MCF 10A (cell line): ENCODE results near the gene ESRRB. TPM values are rescaled to one million over a fixed set of nuclear protein-coding genes. Genes with fewer than 3 reads are reported as not detected.

Experiments
- BruUV-seq: library from RNA; stranded (reverse); fragments of 400-500 nt; replicated peaks from 2 replicates; lab custom pipeline; 2021; lab: Mats Ljungman, UMichigan
- CTCF ChIA-PET: fragments of 300-600 bp; sonication (Branson Sonifier 250); formaldehyde crosslinking; extraction: SDS; loops from one replicate; lab custom pipeline; 2021; ENCODE audit warnings: antibody characterized with exemption, inconsistent platforms; lab: Yijun Ruan, JAX
- POLR2A ChIA-PET: fragments of 300-600, 350-650 bp; sonication (Branson Sonifier 250); formaldehyde crosslinking; extraction: SDS; loops from one replicate; lab custom pipeline; 2020; ENCODE audit warnings: antibody characterized with exemption, inconsistent platforms; lab: Yijun Ruan, JAX
- DNase-seq: peaks from one replicate; pipeline ENCODE4 v3.0.0-alpha.2; 2018; ENCODE audit not compliant: unreplicated experiment
- H3K27ac Mint-ChIP-seq: one replicate; pipeline ENCODE4 v1.8.0; 2022; ENCODE audit warnings: mild to moderate bottlenecking, low read depth, mixed read lengths; ENCODE audit not compliant: unreplicated experiment
- H3K27me3 Mint-ChIP-seq: one replicate; pipeline ENCODE4 v1.8.0; 2022; ENCODE audit warnings: mixed read lengths; ENCODE audit not compliant: insufficient read depth, unreplicated experiment
- H3K36me3 Mint-ChIP-seq: one replicate; pipeline ENCODE4 v1.8.0; 2022; ENCODE audit warnings: mild to moderate bottlenecking, moderate library complexity, mixed read lengths; ENCODE audit not compliant: insufficient read depth, unreplicated experiment
- H3K4me1 Mint-ChIP-seq: one replicate; pipeline ENCODE4 v1.8.0; 2022; ENCODE audit warnings: mixed read lengths; ENCODE audit not compliant: insufficient read depth, unreplicated experiment
- H3K4me3 Mint-ChIP-seq: one replicate; pipeline ENCODE4 v1.8.0; 2022; ENCODE audit warnings: mild to moderate bottlenecking, moderate library complexity, mixed read lengths; ENCODE audit not compliant: unreplicated experiment
- H3K9me3 Mint-ChIP-seq: one replicate; pipeline ENCODE4 v1.8.0; 2022; ENCODE audit warnings: mixed read lengths; ENCODE audit not compliant: unreplicated experiment
- CTCF ChIP-seq: fragments of 200-600 bp; IDR thresholded peaks from one replicate; pipeline ENCODE4 v1.8.0; 2022; ENCODE audit warnings: antibody characterized with exemption, mild to moderate bottlenecking; ENCODE audit not compliant: unreplicated experiment
- intact Hi-C: fragments of 100-400 bp; cut with micrococcal nuclease; formaldehyde crosslinking; loops from 2 replicates; pipeline ENCODE4 v1.14.1; 2022
- total RNA-seq: library from RNA; stranded (reverse); gene quantifications from 2 replicates; pipeline ENCODE4 v1.2.3, GENCODE V29; 2022

ESRRB gene
- total RNA-seq, 1 experiment from 2014 or later = 0.23 TPM

GRCh38 chr14:76408877-76409276, 32.9 kb downstream of the ESRRB start:
- DNase-seq = no peak
- CTCF ChIA-PET = interaction anchor here (0.6 kb wide), 1 partner anchor 1720 kb away, joined by 3 read pairs; no protein-coding TSS in a partner anchor
- Mint-ChIP-seq H3K9me3 (no peaks in the 10 kb centered on the region), H3K4me1 (no peaks in the 10 kb centered on the region), H3K27me3 (peaks cover 22% of the 10 kb centered on the region), H3K27ac (no peak overlapping the region), H3K36me3 (no peaks in the 10 kb centered on the region), H3K4me3 (no peak overlapping the region)
- no TSS peak for BruUV-seq
- POLR2A ChIA-PET = no interaction called here
- no peak for TF ChIP-seq CTCF
- intact Hi-C loops = no loop called here

- intact Hi-C loops = no loop called here
- Mint-ChIP-seq H3K27ac (no peak overlapping the region), H3K36me3 (no peaks in the 10 kb centered on the region), H3K4me1 (no peaks in the 10 kb centered on the region), H3K27me3 (peaks cover 27% of the 10 kb centered on the region), H3K9me3 (no peaks in the 10 kb centered on the region), H3K4me3 (no peak overlapping the region)
- DNase-seq = no peak
- BruUV-seq = no TSS peak
- TF ChIP-seq CTCF = no peak
- ChIA-PET CTCF (interaction anchor here (0.5 to 1.5 kb wide), 3 partner anchors 25 to 256 kb away, joined by 3 to 4 read pairs (median 4); no protein-coding TSS in a partner anchor), POLR2A (no interaction called here)
These were observed 36.6 kb downstream of the ESRRB start for GRCh38 chr14:76412501-76412900.

GRCh38 chr14:76413106-76413961, 37.4 kb downstream of the ESRRB start:
- intact Hi-C loops = no loop called here
- TF ChIP-seq CTCF = no peak
- POLR2A ChIA-PET = no interaction called here

GRCh38 chr14:76413962-76414600, 38.1 kb downstream of the ESRRB start:
- intact Hi-C loops = no loop called here
- TF ChIP-seq CTCF = no peak
- POLR2A ChIA-PET = no interaction called here
- CTCF ChIA-PET = no interaction called here
- DNase-seq = no peak
- Mint-ChIP-seq H3K4me3 (no peak overlapping the region), H3K36me3 (no peaks in the 10 kb centered on the region), H3K27me3 (peaks cover 27% of the 10 kb centered on the region), H3K4me1 (no peaks in the 10 kb centered on the region), H3K27ac (no peak overlapping the region), H3K9me3 (no peaks in the 10 kb centered on the region)
- no TSS peak for BruUV-seq

More at GRCh38 chr14:76413106-76413961, 37.4 kb downstream of the ESRRB start:
- Mint-ChIP-seq H3K27me3 (peaks cover 27% of the 10 kb centered on the region), H3K36me3 (no peaks in the 10 kb centered on the region), H3K4me3 (no peak overlapping the region), H3K9me3 (no peaks in the 10 kb centered on the region), H3K4me1 (no peaks in the 10 kb centered on the region), H3K27ac (no peak overlapping the region)
- DNase-seq = no peak
- no TSS peak for BruUV-seq
- CTCF ChIA-PET = interaction anchor here (0.6 to 1.5 kb wide), 3 partner anchors 26 to 257 kb away, joined by 3 to 4 read pairs (median 4); no protein-coding TSS in a partner anchor
